Stimulated activated CD4-positive, alpha-beta T cell treated with anti-CD3 and anti-CD28 coated beads, Interleukin-15, amount 100 ng/mL, for 48 hours (primary cell): Measurements from ENCODE around the gene RAE1.
"Not testable (repeated sequence)": the region's sequence is repeated elsewhere in the genome, so short reads cannot be mapped to it uniquely, and the experiment has no call there.

Experiments used
- DNase-seq, 2 donors: peaks; one replicate each; pipeline ENCODE4 v3.0.0-alpha.2; 2020; ENCODE audit warnings: low read depth in 2 of 2

Gene RAE1

GRCh38 chr20:57414867-57415592 is 64.0 kb downstream of the RAE1 start:
- DNase-seq, result no peak

GRCh38 chr20:57415771-57416170 is 64.7 kb downstream of the RAE1 start:
- DNase-seq, result no peak

- DNase-seq, result no peak
These were observed 65.4 kb downstream of the RAE1 start for GRCh38 chr20:57416296-57417022.

- no peak for DNase-seq
These were observed 66.1 kb downstream of the RAE1 start for GRCh38 chr20:57417051-57417689.

- no peak for DNase-seq
These were observed 67.0 kb downstream of the RAE1 start for GRCh38 chr20:57417830-57418780.

GRCh38 chr20:57419479-57419878 is 68.4 kb downstream of the RAE1 start:
- not testable (repeated sequence) for DNase-seq

- DNase-seq, result no peak
These were observed 69.7 kb downstream of the RAE1 start for GRCh38 chr20:57420571-57421252.

- no peak for DNase-seq
These were observed 70.5 kb downstream of the RAE1 start for GRCh38 chr20:57421253-57422220.

- DNase-seq, result no peak
These were observed 71.2 kb downstream of the RAE1 start for GRCh38 chr20:57422254-57422653.

GRCh38 chr20:57425150-57426013 is 74.3 kb downstream of the RAE1 start:
- DNase-seq, result no peak

- no peak for DNase-seq
These were observed 75.2 kb downstream of the RAE1 start for GRCh38 chr20:57426271-57426689.

GRCh38 chr20:57426831-57427230 is 75.8 kb downstream of the RAE1 start:
- DNase-seq, result no peak

GRCh38 chr20:57428324-57429158 is 77.5 kb downstream of the RAE1 start:
- DNase-seq, result no peak
